Left ventricle myocardium inferior (tissue), 1 donor: ENCODE data around the gene SEZ6L. TPM values are rescaled to one million over a fixed set of nuclear protein-coding genes. Genes with fewer than 3 reads are reported as not detected.

Experiments
- DNase-seq: peaks from one replicate; pipeline ENCODE4 v3.0.0-alpha.2; 2020
- H3K27ac ChIP-seq: fragments of 200-600 bp; replicated peaks from 2 replicates; pipeline ENCODE4 v1.8.0; 2021
- H3K27me3 ChIP-seq: fragments of 200-600 bp; 2 replicates; pipeline ENCODE4 v1.8.0; 2021; ENCODE audit warnings: low read depth
- H3K36me3 ChIP-seq: fragments of 200-600 bp; 2 replicates; pipeline ENCODE4 v1.8.0; 2021
- H3K4me1 ChIP-seq: fragments of 200-600 bp; 2 replicates; pipeline ENCODE4 v1.8.0; 2021
- H3K4me3 ChIP-seq: fragments of 200-600 bp; 2 replicates; pipeline ENCODE4 v1.8.0; 2021; ENCODE audit warnings: mild to moderate bottlenecking, moderate library complexity
- H3K9me3 ChIP-seq: fragments of 200-600 bp; replicated peaks from 2 replicates; pipeline ENCODE4 v1.8.0; 2021
- CTCF ChIP-seq: fragments of 200-600 bp; IDR thresholded peaks from 2 replicates; pipeline ENCODE4 v1.8.0; 2021; ENCODE audit warnings: antibody characterized with exemption, mild to moderate bottlenecking, borderline replicate concordance
- intact Hi-C: fragments of 100-400 bp; cut with micrococcal nuclease; formaldehyde crosslinking; loops from one replicate; pipeline ENCODE4 v1.11.0; 2022
- total RNA-seq: library from RNA; stranded (reverse); fragmentation: NEBNext Ultra II Directional; extraction: Animal tissue kit (Norgen Biotek cat#: 25700); gene quantifications from one replicate; pipeline ENCODE4 v1.2.1, GENCODE V29; 2021
- donor health status: DM: no; HTN: yes; CAD: no; lungs with severe emphysema.

Gene SEZ6L
- total RNA-seq, 1 donor from 2014 or later: 0.16 TPM

GRCh38 chr22:26210334-26210733 is 41.1 kb downstream of the SEZ6L start:
- H3K27me3 ChIP-seq: peaks cover 60% of the 10 kb centered on the region
- peaks cover 10% of the 10 kb centered on the region for H3K9me3 ChIP-seq
- H3K27ac ChIP-seq: no peak overlapping the region
- intact Hi-C loops: loop anchor here (10.0 kb wide), 1 partner anchor 56 kb away; no protein-coding TSS in a partner anchor
- no peak for TF ChIP-seq CTCF
- DNase-seq: no peak
- no peaks in the 10 kb centered on the region for H3K4me1 ChIP-seq
- no peak overlapping the region for H3K4me3 ChIP-seq
- H3K36me3 ChIP-seq: no peaks in the 10 kb centered on the region

- TF ChIP-seq CTCF: no peak
- peaks cover 83% of the 10 kb centered on the region for H3K27me3 ChIP-seq
- no peak overlapping the region for H3K27ac ChIP-seq
- no peaks in the 10 kb centered on the region for H3K4me1 ChIP-seq
- H3K36me3 ChIP-seq: no peaks in the 10 kb centered on the region
- H3K4me3 ChIP-seq: no peak overlapping the region
- peaks cover 10% of the 10 kb centered on the region for H3K9me3 ChIP-seq
- DNase-seq: no peak
- intact Hi-C loops: loop anchor here (10.0 kb wide), 1 partner anchor 59 kb away; no protein-coding TSS in a partner anchor
These were observed 44.6 kb downstream of the SEZ6L start for GRCh38 chr22:26213826-26214225.

GRCh38 chr22:26214466-26214865 is 45.2 kb downstream of the SEZ6L start:
- intact Hi-C loops: loop anchor here (10.0 kb wide), 1 partner anchor 60 kb away; no protein-coding TSS in a partner anchor
- Histone ChIP-seq H3K4me1 (no peaks in the 10 kb centered on the region), H3K9me3 (peaks cover 6% of the 10 kb centered on the region), H3K4me3 (no peak overlapping the region), H3K27ac (no peak overlapping the region), H3K27me3 (peaks cover 89% of the 10 kb centered on the region), H3K36me3 (no peaks in the 10 kb centered on the region)
- no peak for TF ChIP-seq CTCF
- DNase-seq: no peak

- intact Hi-C loops: loop anchor here (10.0 kb wide), 1 partner anchor 61 kb away; no protein-coding TSS in a partner anchor
- H3K9me3 ChIP-seq: no peaks in the 10 kb centered on the region
- peaks cover 92% of the 10 kb centered on the region for H3K27me3 ChIP-seq
- DNase-seq: no peak
- H3K27ac ChIP-seq: no peak overlapping the region
- no peaks in the 10 kb centered on the region for H3K36me3 ChIP-seq
- no peak overlapping the region for H3K4me3 ChIP-seq
- TF ChIP-seq CTCF: no peak
- H3K4me1 ChIP-seq: no peaks in the 10 kb centered on the region
These were observed 46.5 kb downstream of the SEZ6L start for GRCh38 chr22:26215736-26216135.

GRCh38 chr22:26225207-26225606 is 55.9 kb downstream of the SEZ6L start:
- TF ChIP-seq CTCF: no peak
- Histone ChIP-seq H3K4me3 (no peak overlapping the region), H3K36me3 (no peaks in the 10 kb centered on the region), H3K27ac (no peak overlapping the region), H3K27me3 (peaks cover 66% of the 10 kb centered on the region), H3K4me1 (no peaks in the 10 kb centered on the region), H3K9me3 (peaks cover 4% of the 10 kb centered on the region)
- DNase-seq: no peak
- intact Hi-C loops: no loop called here
